GM12878 (cell line): ENCODE data around the gene DOK7. TPM values are rescaled to one million over a fixed set of nuclear protein-coding genes. Genes with fewer than 3 reads are reported as not detected.

ENCODE experiments used
- ATAC-seq: fragments of 200-7000 bp; cut with Tn5 transposase; 3 replicates; pipeline ENCODE4 v1.9.1; 2020; ENCODE audit warnings: mild to moderate bottlenecking, moderate library complexity
- BruUV-seq: library from RNA; stranded (reverse); fragments of 400-500 nt; replicated peaks from 2 replicates; lab custom pipeline; 2021; lab: Mats Ljungman, UMichigan
- CTCF ChIA-PET: fragments of 300-600 bp; sonication (Branson Sonifier 250); formaldehyde crosslinking; extraction: SDS; loops from one replicate; lab custom pipeline; 2021; ENCODE audit warnings: inconsistent platforms; lab: Yijun Ruan, JAX
- POLR2A ChIA-PET: fragments of 350-600 bp; formaldehyde crosslinking; extraction: SDS; loops from one replicate; lab custom pipeline; 2021; ENCODE audit warnings: inconsistent platforms; lab: Charles Lee
- RAD21 ChIA-PET: fragments of 300-600 bp; sonication (Branson Sonifier 250); formaldehyde crosslinking; loops from one replicate; lab custom pipeline; 2023; ENCODE audit warnings: antibody characterized with exemption; ENCODE audit not compliant: unreplicated experiment; lab: Charles Lee
- SMC1A ChIA-PET: fragments of 300-600 bp; sonication (Branson Sonifier 250); formaldehyde crosslinking; loops from one replicate; lab custom pipeline; 2023; ENCODE audit not compliant: unreplicated experiment, uncharacterized antibody; lab: Charles Lee
- DNase-seq: peaks from one replicate; pipeline ENCODE4 v3.0.0-alpha.2; 2011; ENCODE audit warnings: low read depth, low spot score
- FAIRE-seq: peaks from 3 replicates; lab custom pipeline; 2011; peaks lifted over from hg19 to GRCh38; lab: Jason Lieb, UNC
- H2AFZ ChIP-seq: 2 replicates; pipeline ENCODE4 v1.6.0; 2011; ENCODE audit warnings: low read depth, low read length, control low read depth; ENCODE audit not compliant: control insufficient read depth
- H3K27ac ChIP-seq: 2 replicates; pipeline ENCODE4 v1.5.1; 2011; ENCODE audit warnings: control low read depth; ENCODE audit not compliant: control insufficient read depth, insufficient read depth
- H3K27me3 ChIP-seq, 2 experiments: replicated peaks in 1 of 2; 2 replicates each; pipeline versions ENCODE4 v1.6.0 to v1.6.1; 2011; ENCODE audit warnings: low read length in 1 of 2; ENCODE audit not compliant: control insufficient read depth in 2 of 2, insufficient read depth in 2 of 2
- H3K36me3 ChIP-seq, 2 experiments: 2 replicates each; pipeline ENCODE4 v1.5.1; 2011; ENCODE audit warnings: low read length in 1 of 2; ENCODE audit not compliant: control insufficient read depth in 2 of 2, insufficient read depth in 2 of 2
- H3K4me1 ChIP-seq: 2 replicates; pipeline ENCODE4 v1.6.1; 2011; ENCODE audit warnings: mild to moderate bottlenecking, low read length, moderate library complexity, mixed read lengths; ENCODE audit not compliant: control insufficient read depth, insufficient read depth
- H3K4me2 ChIP-seq: 2 replicates; pipeline ENCODE4 v1.6.0; 2011; ENCODE audit warnings: control low read depth; ENCODE audit not compliant: control insufficient read depth, insufficient read depth
- H3K4me3 ChIP-seq: fragments of 200-600 bp; sonication (generic); 2 replicates; pipeline ENCODE4 v1.5.1; 2016
- H3K79me2 ChIP-seq: 2 replicates; pipeline ENCODE4 v1.6.0; 2011; ENCODE audit warnings: low read length; ENCODE audit not compliant: control insufficient read depth, insufficient read depth
- H3K9ac ChIP-seq: 2 replicates; pipeline ENCODE4 v1.8.0; 2011; ENCODE audit warnings: low read length, control low read depth, mixed read lengths; ENCODE audit not compliant: control insufficient read depth, insufficient read depth
- H3K9me3 ChIP-seq: replicated peaks from 3 replicates; pipeline ENCODE4 v1.5.1; 2011; ENCODE audit warnings: mild to moderate bottlenecking, low read length; ENCODE audit not compliant: control insufficient read depth, insufficient read depth
- H4K20me1 ChIP-seq: 2 replicates; pipeline ENCODE4 v1.6.0; 2011; ENCODE audit not compliant: control insufficient read depth, insufficient read depth
- CHD4 ChIP-seq: fragments of 200-600 bp; sonication (generic); IDR thresholded peaks from 2 replicates; pipeline ENCODE4 v1.6.1; 2016; ENCODE audit warnings: mild to moderate bottlenecking
- NBN ChIP-seq: fragments of 450-650 bp; IDR thresholded peaks from 2 replicates; pipeline ENCODE4 v1.6.1; 2016
- NFYA ChIP-seq: IDR thresholded peaks from 2 replicates; pipeline ENCODE4 v1.6.1; 2011; ENCODE audit warnings: low read depth, mild to moderate bottlenecking, low read length, improper control_type of control experiment, borderline replicate concordance
- NR2C1 ChIP-seq: fragments of 450-650 bp; IDR thresholded peaks from 2 replicates; pipeline ENCODE4 v1.6.1; 2017; ENCODE audit warnings: antibody characterized with exemption, mild to moderate bottlenecking, moderate library complexity
- NR2C2 ChIP-seq: IDR thresholded peaks from 2 replicates; pipeline ENCODE4 v1.6.1; 2011; ENCODE audit warnings: borderline replicate concordance, low read depth; ENCODE audit not compliant: control insufficient read depth, insufficient read length
- RAD51 ChIP-seq: fragments of 450-650 bp; IDR thresholded peaks from 2 replicates; pipeline ENCODE4 v1.6.1; 2016; ENCODE audit warnings: moderate library complexity, mild to moderate bottlenecking, inconsistent platforms
- RB1 ChIP-seq: fragments of 450-650 bp; formaldehyde crosslinking; IDR thresholded peaks from 2 replicates; pipeline ENCODE4 v1.6.1; 2017; ENCODE audit warnings: mild to moderate bottlenecking, borderline replicate concordance
- SREBF1 ChIP-seq: IDR thresholded peaks from 2 replicates; pipeline ENCODE4 v1.6.1; 2012; ENCODE audit warnings: mild to moderate bottlenecking, low read length
- WGBS: methylation state at CpG from one replicate; pipeline ENCODE4 v1.1.6; 2016; ENCODE audit warnings: low lambda C conversion rate; ENCODE audit not compliant: insufficient replicate concordance, insufficient coverage; ENCODE audit errors: missing lambda C conversion rate; 5-methylcytosine and 5-hydroxymethylcytosine counted together
- in situ Hi-C: fragments of 300-500 bp; cut with MboI; formaldehyde crosslinking; loops from 9 replicates; pipeline ENCODE4 v1.14.3; 2018; ENCODE audit warnings: mixed read lengths
- intact Hi-C: fragments of 100-400 bp; cut with micrococcal nuclease; formaldehyde crosslinking; loops from one replicate; pipeline ENCODE4 v1.14.2; 2022; ENCODE audit not compliant: unreplicated experiment
- polyA plus RNA-seq, 11 experiments: library from polyadenylated mRNA; depleted of rRNA in 4 of 11; unstranded in 6 of 11; stranded (reverse) in 5 of 11; fragments of >200 nt; fragmentation: Nextera tagmentation in 4 of 11; fragmentation: Illumina TruSeq in 1 of 11; extraction: Ambion mirVana in 4 of 11; extraction: Trizol in 1 of 11; gene quantifications; 1 replicate in 1 of 11; 2 replicates in 10 of 11; pipeline versions ENCODE4 v1.2.1 to v1.2.3, GENCODE V29; 2011 to 2016; ENCODE audit warnings: inconsistent platforms in 2 of 11, missing spikeins in 2 of 11, low read depth in 1 of 11
- total RNA-seq, 4 experiments: library from RNA; depleted of rRNA in 3 of 4; stranded (reverse); fragments of >200 nt in 3 of 4; fragmentation: Illumina TruSeq in 1 of 4; extraction: Trizol in 1 of 4; gene quantifications; 2 replicates each; pipeline versions ENCODE4 v1.2.1 to v1.2.3, GENCODE V29; 2013 to 2021
- TF ChIP-seq, protein P1 (sequence below): IDR thresholded peaks from 2 replicates; pipeline ENCODE4 v1.6.1; 2012; ENCODE audit warnings: improper control_type of control experiment, low read depth, low read length; ENCODE audit not compliant: insufficient replicate concordance
- TF ChIP-seq, protein P2 (sequence below): fragments of 450-650 bp; IDR thresholded peaks from 2 replicates; pipeline ENCODE4 v1.6.1; 2017; ENCODE audit warnings: mild to moderate bottlenecking, moderate library complexity
- TF ChIP-seq, protein P3 (sequence below): IDR thresholded peaks from 2 replicates; pipeline ENCODE4 v1.6.1; 2012; ENCODE audit warnings: mild to moderate bottlenecking, low read depth, low read length

The DOK7 gene
- total and polyA plus RNA-seq, 10 of the 15 experiments (the other 5 are each of a cell fraction or from before 2014, with no cell fraction given) = 0.04 to 0.46 (median 0.18) TPM; not detected in 4

DNA sequence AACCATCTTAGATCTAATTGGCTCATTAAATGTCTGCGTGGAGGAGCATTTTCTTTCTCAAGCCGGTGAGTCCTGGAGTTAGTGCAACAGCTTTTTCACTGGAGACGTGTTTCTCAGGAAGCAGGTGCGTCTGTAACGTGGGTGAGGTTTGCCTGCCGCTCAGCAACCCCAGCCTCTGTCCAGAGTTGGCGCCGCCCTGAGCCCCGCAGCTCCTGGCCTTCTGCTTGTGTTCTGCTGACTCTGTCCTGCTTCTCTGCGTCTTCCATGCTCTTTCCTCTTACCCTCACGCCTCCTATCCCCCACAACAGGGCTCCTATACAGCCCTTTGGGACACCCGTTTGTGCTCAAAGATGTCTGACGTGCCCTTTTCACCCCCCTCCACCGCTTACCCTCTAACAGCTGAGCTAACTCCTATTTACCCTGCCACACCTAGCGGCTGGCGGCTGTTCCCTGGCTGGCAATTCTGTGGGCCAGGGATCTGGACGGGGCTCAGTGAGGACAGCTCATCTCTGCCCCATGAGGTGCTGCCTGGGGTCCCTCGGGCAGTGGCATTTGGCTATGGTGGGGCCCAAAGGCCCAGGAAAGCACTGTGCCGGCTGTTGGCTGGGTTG is 18.8 kb downstream of the DOK7 start:
- ChIA-PET CTCF (interaction anchor here (0.7 to 2.1 kb wide), 5 partner anchors 132 to 399 kb away, joined by 3 to 9 read pairs (median 3); no protein-coding TSS in a partner anchor), SMC1A (interaction anchor here (2.0 kb wide), 1 partner anchor 136 kb away, joined by 7 read pairs; no protein-coding TSS in a partner anchor), POLR2A (no interaction called here), RAD21 (interaction anchor here (2.9 kb wide), 1 partner anchor 135 kb away, joined by 19 read pairs; no protein-coding TSS in a partner anchor)
- H4K20me1 ChIP-seq = no peaks in the 10 kb centered on the region
- no peaks in the 10 kb centered on the region for H3K36me3 ChIP-seq
- intact Hi-C loops (no loop called here), in situ Hi-C loops (no loop called here)
- no peaks in the 10 kb centered on the region for H3K9me3 ChIP-seq
- 39% methylated on average over 19 of the region's 19 CpGs for WGBS
- no peak overlapping the region for H3K4me2 ChIP-seq
- no TSS peak for BruUV-seq
- no peak for DNase-seq
- ATAC-seq = no peak
- H2AFZ ChIP-seq = no peak overlapping the region
- peaks cover 2 to 6% of the 10 kb centered on the region in 2 experiments; a peak in 3 of 4 replicates for H3K27me3 ChIP-seq
- H3K79me2 ChIP-seq = no peaks in the 10 kb centered on the region
- H3K27ac ChIP-seq = no peak overlapping the region
- FAIRE-seq = no peak
- no peaks in the 10 kb centered on the region; the same call in 1 of the 2 replicates for H3K4me1 ChIP-seq
- no peak overlapping the region for H3K9ac ChIP-seq
- H3K4me3 ChIP-seq = no peak overlapping the region
- TF ChIP-seq, protein P1, sequence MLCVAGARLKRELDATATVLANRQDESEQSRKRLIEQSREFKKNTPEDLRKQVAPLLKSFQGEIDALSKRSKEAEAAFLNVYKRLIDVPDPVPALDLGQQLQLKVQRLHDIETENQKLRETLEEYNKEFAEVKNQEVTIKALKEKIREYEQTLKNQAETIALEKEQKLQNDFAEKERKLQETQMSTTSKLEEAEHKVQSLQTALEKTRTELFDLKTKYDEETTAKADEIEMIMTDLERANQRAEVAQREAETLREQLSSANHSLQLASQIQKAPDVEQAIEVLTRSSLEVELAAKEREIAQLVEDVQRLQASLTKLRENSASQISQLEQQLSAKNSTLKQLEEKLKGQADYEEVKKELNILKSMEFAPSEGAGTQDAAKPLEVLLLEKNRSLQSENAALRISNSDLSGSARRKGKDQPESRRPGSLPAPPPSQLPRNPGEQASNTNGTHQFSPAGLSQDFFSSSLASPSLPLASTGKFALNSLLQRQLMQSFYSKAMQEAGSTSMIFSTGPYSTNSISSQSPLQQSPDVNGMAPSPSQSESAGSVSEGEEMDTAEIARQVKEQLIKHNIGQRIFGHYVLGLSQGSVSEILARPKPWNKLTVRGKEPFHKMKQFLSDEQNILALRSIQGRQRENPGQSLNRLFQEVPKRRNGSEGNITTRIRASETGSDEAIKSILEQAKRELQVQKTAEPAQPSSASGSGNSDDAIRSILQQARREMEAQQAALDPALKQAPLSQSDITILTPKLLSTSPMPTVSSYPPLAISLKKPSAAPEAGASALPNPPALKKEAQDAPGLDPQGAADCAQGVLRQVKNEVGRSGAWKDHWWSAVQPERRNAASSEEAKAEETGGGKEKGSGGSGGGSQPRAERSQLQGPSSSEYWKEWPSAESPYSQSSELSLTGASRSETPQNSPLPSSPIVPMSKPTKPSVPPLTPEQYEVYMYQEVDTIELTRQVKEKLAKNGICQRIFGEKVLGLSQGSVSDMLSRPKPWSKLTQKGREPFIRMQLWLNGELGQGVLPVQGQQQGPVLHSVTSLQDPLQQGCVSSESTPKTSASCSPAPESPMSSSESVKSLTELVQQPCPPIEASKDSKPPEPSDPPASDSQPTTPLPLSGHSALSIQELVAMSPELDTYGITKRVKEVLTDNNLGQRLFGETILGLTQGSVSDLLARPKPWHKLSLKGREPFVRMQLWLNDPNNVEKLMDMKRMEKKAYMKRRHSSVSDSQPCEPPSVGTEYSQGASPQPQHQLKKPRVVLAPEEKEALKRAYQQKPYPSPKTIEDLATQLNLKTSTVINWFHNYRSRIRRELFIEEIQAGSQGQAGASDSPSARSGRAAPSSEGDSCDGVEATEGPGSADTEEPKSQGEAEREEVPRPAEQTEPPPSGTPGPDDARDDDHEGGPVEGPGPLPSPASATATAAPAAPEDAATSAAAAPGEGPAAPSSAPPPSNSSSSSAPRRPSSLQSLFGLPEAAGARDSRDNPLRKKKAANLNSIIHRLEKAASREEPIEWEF = no peak
- TF ChIP-seq RB1 (no peak), CHD4 (no peak), RAD51 (no peak), SREBF1 (no peak), NBN (no peak), NFYA (no peak), NR2C1 (no peak), NR2C2 (no peak)
- TF ChIP-seq, protein P2, sequence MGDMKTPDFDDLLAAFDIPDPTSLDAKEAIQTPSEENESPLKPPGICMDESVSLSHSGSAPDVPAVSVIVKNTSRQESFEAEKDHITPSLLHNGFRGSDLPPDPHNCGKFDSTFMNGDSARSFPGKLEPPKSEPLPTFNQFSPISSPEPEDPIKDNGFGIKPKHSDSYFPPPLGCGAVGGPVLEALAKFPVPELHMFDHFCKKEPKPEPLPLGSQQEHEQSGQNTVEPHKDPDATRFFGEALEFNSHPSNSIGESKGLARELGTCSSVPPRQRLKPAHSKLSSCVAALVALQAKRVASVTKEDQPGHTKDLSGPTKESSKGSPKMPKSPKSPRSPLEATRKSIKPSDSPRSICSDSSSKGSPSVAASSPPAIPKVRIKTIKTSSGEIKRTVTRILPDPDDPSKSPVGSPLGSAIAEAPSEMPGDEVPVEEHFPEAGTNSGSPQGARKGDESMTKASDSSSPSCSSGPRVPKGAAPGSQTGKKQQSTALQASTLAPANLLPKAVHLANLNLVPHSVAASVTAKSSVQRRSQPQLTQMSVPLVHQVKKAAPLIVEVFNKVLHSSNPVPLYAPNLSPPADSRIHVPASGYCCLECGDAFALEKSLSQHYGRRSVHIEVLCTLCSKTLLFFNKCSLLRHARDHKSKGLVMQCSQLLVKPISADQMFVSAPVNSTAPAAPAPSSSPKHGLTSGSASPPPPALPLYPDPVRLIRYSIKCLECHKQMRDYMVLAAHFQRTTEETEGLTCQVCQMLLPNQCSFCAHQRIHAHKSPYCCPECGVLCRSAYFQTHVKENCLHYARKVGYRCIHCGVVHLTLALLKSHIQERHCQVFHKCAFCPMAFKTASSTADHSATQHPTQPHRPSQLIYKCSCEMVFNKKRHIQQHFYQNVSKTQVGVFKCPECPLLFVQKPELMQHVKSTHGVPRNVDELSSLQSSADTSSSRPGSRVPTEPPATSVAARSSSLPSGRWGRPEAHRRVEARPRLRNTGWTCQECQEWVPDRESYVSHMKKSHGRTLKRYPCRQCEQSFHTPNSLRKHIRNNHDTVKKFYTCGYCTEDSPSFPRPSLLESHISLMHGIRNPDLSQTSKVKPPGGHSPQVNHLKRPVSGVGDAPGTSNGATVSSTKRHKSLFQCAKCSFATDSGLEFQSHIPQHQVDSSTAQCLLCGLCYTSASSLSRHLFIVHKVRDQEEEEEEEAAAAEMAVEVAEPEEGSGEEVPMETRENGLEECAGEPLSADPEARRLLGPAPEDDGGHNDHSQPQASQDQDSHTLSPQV = no peak
- TF ChIP-seq, protein P3, sequence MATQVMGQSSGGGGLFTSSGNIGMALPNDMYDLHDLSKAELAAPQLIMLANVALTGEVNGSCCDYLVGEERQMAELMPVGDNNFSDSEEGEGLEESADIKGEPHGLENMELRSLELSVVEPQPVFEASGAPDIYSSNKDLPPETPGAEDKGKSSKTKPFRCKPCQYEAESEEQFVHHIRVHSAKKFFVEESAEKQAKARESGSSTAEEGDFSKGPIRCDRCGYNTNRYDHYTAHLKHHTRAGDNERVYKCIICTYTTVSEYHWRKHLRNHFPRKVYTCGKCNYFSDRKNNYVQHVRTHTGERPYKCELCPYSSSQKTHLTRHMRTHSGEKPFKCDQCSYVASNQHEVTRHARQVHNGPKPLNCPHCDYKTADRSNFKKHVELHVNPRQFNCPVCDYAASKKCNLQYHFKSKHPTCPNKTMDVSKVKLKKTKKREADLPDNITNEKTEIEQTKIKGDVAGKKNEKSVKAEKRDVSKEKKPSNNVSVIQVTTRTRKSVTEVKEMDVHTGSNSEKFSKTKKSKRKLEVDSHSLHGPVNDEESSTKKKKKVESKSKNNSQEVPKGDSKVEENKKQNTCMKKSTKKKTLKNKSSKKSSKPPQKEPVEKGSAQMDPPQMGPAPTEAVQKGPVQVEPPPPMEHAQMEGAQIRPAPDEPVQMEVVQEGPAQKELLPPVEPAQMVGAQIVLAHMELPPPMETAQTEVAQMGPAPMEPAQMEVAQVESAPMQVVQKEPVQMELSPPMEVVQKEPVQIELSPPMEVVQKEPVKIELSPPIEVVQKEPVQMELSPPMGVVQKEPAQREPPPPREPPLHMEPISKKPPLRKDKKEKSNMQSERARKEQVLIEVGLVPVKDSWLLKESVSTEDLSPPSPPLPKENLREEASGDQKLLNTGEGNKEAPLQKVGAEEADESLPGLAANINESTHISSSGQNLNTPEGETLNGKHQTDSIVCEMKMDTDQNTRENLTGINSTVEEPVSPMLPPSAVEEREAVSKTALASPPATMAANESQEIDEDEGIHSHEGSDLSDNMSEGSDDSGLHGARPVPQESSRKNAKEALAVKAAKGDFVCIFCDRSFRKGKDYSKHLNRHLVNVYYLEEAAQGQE = no peak
